Bronchial epithelial cell (primary cell): ENCODE measurements around the gene SIPA1. TPM values are rescaled to one million over a fixed set of nuclear protein-coding genes. Genes with fewer than 3 reads are reported as not detected.
A peak's percentile ranks its signal among the peaks of the same experiment; 100 is the strongest.

Experiments
- DNase-seq: peaks from one replicate; pipeline ENCODE4 v3.0.0-alpha.2; 2010; ENCODE audit warnings: low read depth
- FAIRE-seq: peaks from 2 replicates; lab custom pipeline; 2011; peaks lifted over from hg19 to GRCh38; lab: Jason Lieb, UNC
- H3K27me3 ChIP-seq: 2 replicates; pipeline ENCODE4 v1.5.1; 2011; ENCODE audit warnings: low read length; ENCODE audit not compliant: control insufficient read depth, insufficient read depth
- H3K36me3 ChIP-seq: 2 replicates; pipeline ENCODE4 v1.5.1; 2011; ENCODE audit warnings: low read length; ENCODE audit not compliant: control insufficient read depth, insufficient read depth
- H3K4me3 ChIP-seq: 2 replicates; pipeline ENCODE4 v1.5.1; 2011; ENCODE audit warnings: mild to moderate bottlenecking, low read depth, low read length, control low read depth
- CTCF ChIP-seq: IDR thresholded peaks from 2 replicates; pipeline ENCODE4 v1.5.1; 2011; ENCODE audit warnings: mild to moderate bottlenecking, moderate library complexity, low read length, control low read depth, inconsistent platforms; ENCODE audit not compliant: insufficient read depth, severe bottlenecking
- total RNA-seq: library from RNA; depleted of rRNA; stranded (reverse); fragments of >200 nt; gene quantifications from 2 replicates; pipeline ENCODE4 v1.2.1, GENCODE V29; 2014

SIPA1 gene
- total RNA-seq, 1 donor from 2014 or later = 11.1 TPM

DNA sequence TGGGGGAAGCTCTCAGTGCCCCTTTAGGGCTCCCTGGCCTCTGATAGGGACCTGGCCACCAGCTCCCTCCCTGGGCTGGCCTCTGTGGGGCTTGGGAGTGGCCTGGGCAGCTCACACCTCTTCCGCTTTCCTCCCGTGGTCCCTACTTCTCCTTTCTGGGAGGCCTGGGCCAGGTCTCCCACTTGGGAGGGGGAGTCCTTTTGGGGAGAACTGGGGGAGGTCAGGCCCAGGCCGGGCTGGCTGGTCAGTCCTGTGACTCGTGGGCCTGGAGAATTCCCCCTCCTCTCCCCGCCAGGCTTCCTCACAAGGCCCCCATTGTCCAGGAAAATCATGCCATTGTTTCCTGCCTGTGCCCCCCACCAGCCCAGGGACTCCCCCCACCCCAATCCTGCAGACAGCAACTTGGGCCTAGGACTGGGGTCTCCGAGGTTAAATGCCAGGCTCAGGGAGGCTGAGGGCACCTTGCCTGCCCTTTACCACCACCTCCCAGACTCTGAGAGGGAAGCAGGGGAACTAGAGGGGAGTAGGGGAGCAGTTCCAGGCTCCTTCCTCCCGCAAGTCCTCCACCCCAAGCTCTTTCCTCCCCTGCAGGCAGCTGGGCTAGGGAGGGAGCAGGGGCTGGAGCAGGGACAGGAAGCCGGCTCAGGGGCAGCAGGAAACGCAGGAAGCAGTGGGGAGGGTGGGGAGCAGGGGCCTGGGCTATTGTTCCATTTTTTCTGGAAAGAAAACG, 26.7 kb upstream of the SIPA1 start:
- no peak for TF ChIP-seq CTCF
- Histone ChIP-seq H3K27me3 (no peaks in the 10 kb centered on the region), H3K36me3 (peaks cover 10% of the 10 kb centered on the region), H3K4me3 (no peak overlapping the region)
- DNase-seq = no peak
- FAIRE-seq = no peak

- H3K27me3 ChIP-seq = no peaks in the 10 kb centered on the region
- H3K4me3 ChIP-seq = no peak overlapping the region
- no peak for TF ChIP-seq CTCF
- FAIRE-seq = no peak
- H3K36me3 ChIP-seq = peaks cover 10% of the 10 kb centered on the region
- DNase-seq = no peak
Observed at GRCh38 chr11:65611758-65612603, 25.9 kb upstream of the SIPA1 start.

- FAIRE-seq (no peak), DNase-seq (no peak)
- Histone ChIP-seq H3K36me3 (peaks cover 14% of the 10 kb centered on the region), H3K27me3 (no peaks in the 10 kb centered on the region), H3K4me3 (peak overlapping the region; percentile 55)
- no peak for TF ChIP-seq CTCF
Observed at GRCh38 chr11:65612691-65613090, 25.2 kb upstream of the SIPA1 start.

DNA sequence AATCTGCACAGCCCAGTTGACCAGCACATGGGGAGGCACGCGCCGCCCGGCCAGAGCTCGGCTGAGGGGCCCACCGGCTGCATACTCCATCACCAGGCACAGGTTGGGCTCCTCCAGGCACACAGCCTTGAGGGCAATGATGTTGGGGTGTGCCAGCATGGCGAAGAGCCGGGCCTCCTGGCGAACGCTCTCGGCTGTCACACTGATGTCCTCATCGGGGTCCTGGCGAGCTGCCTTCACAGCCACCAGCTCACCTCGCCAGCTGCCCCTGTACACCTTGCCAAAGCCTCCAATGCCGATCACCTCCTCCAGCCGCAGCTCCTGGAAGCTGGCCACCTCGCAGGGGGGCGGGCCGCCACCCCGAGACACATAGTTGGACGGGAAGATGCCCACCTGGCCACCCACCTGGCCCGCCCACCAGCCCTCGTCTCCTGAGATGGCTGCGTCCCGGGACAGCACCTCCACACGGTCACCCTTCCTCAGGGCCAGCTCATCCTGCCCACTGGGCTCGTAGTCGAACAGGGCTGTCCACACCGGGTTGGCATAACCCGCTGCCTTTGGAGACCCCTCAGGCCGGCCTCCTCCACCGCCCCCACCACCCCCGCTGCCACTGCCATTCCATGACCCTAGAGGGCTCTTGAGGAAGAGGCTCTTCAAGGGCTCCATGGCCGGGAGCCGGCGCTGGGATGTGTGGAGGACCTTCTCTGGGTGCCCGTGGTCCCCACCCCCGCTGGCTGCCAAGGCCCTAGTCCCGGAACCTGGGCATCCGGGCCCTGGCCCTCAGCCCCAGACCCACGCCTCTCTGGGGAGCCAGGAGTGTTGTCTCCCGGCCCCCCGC, 24.6 kb upstream of the SIPA1 start:
- FAIRE-seq (no peak), DNase-seq (no peak)
- peaks cover 12% of the 10 kb centered on the region for H3K36me3 ChIP-seq

More for the DNA sequence above, 24.6 kb upstream of the SIPA1 start:
- no peaks in the 10 kb centered on the region for H3K27me3 ChIP-seq
- TF ChIP-seq CTCF = no peak
- peak overlapping the region; percentile 55 for H3K4me3 ChIP-seq
